HEK293T (cell line): ENCODE results near the gene SUMF2.

Source experiments
- BHLHE40 ChIP-seq: fragments of 450-650 bp; IDR thresholded peaks from 2 replicates; pipeline ENCODE4 v1.6.1; 2016; ENCODE audit warnings: mild to moderate bottlenecking, moderate library complexity, borderline replicate concordance
- FOXM1 ChIP-seq: fragments of 450-650 bp; IDR thresholded peaks from 2 replicates; pipeline ENCODE4 v1.6.1; 2017; ENCODE audit warnings: mild to moderate bottlenecking, borderline replicate concordance
- HDGF ChIP-seq: fragments of 450-650 bp; IDR thresholded peaks from 2 replicates; pipeline ENCODE4 v1.6.1; 2017; ENCODE audit warnings: antibody characterized with exemption, borderline replicate concordance
- L3MBTL2 ChIP-seq: fragments of 450-650 bp; conservative IDR thresholded peaks from 2 replicates; pipeline ENCODE4 v1.6.1; 2016; ENCODE audit warnings: mild to moderate bottlenecking
- SUZ12 ChIP-seq: fragments of 450-650 bp; IDR thresholded peaks from 2 replicates; pipeline ENCODE4 v1.6.1; 2016; ENCODE audit warnings: mild to moderate bottlenecking
- TARDBP ChIP-seq: fragments of 450-650 bp; IDR thresholded peaks from 2 replicates; pipeline ENCODE4 v1.6.1; 2016

GRCh38 chr7:56099653-56100052 is 35.6 kb downstream of the SUMF2 start:
- TF ChIP-seq HDGF (no peak), BHLHE40 (no peak), FOXM1 (no peak), SUZ12 (no peak), L3MBTL2 (no peak), TARDBP (no peak)
